HepG2 (cell line): ENCODE data around the gene VPS54. TPM values are rescaled to one million over a fixed set of nuclear protein-coding genes. Genes with fewer than 3 reads are reported as not detected.

Experiments used
- ATAC-seq: fragments of 200-7000 bp; cut with Tn5 transposase; 3 replicates; pipeline ENCODE4 v1.9.1; 2020; ENCODE audit warnings: mild to moderate bottlenecking, moderate library complexity
- BruUV-seq: library from RNA; stranded (reverse); fragments of 400-500 nt; replicated peaks from 2 replicates; lab custom pipeline; 2021; lab: Mats Ljungman, UMichigan
- CTCF ChIA-PET: fragments of 300-600 bp; formaldehyde crosslinking; extraction: SDS; loops from one replicate; lab custom pipeline; 2021; ENCODE audit warnings: low total read pairs, inconsistent platforms, low intra/inter-chr PET ratio; lab: Yijun Ruan, JAX
- POLR2A ChIA-PET: fragments of 350-600 bp; sonication (Branson Sonifier 250); formaldehyde crosslinking; loops from one replicate; lab custom pipeline; 2020; ENCODE audit warnings: antibody characterized with exemption, inconsistent platforms; lab: Yijun Ruan, JAX
- DNase-seq: peaks from one replicate; pipeline ENCODE4 v3.0.0-alpha.2; 2015; ENCODE audit warnings: low spot score
- FAIRE-seq: peaks from 3 replicates; lab custom pipeline; 2011; peaks lifted over from hg19 to GRCh38; lab: Jason Lieb, UNC
- H2AFZ ChIP-seq: one replicate; pipeline ENCODE4 v1.6.1; 2011; ENCODE audit warnings: low read length, inconsistent platforms
- H3K27ac ChIP-seq: fragments of 300-600 bp; 3 replicates; pipeline ENCODE4 v1.8.0; 2011; ENCODE audit warnings: mixed run types, mild to moderate bottlenecking, mixed read lengths, low read length, inconsistent platforms; ENCODE audit not compliant: insufficient read depth; ENCODE audit errors: extremely low read length
- H3K27me3 ChIP-seq, 2 experiments: fragments of 200-600 bp in 1 of 2; 2 replicates in 1 of 2; 3 replicates in 1 of 2; pipeline versions ENCODE4 v1.6.0 to v1.8.0; 2011; ENCODE audit warnings: low read length in 2 of 2, mild to moderate bottlenecking in 2 of 2, moderate library complexity in 2 of 2, inconsistent platforms in 1 of 2; ENCODE audit not compliant: insufficient read depth in 2 of 2, control insufficient read depth in 1 of 2
- H3K36me3 ChIP-seq, 2 experiments: fragments of 200-600 bp in 1 of 2; replicated peaks in 1 of 2; 2 replicates in 1 of 2; 3 replicates in 1 of 2; pipeline versions ENCODE4 v1.5.1 to v1.8.0; 2011; ENCODE audit warnings: low read length in 2 of 2, inconsistent platforms in 1 of 2; ENCODE audit not compliant: insufficient read depth in 2 of 2, control insufficient read depth in 1 of 2
- H3K4me1 ChIP-seq: 2 replicates; pipeline ENCODE4 v1.5.1; 2012; ENCODE audit warnings: low read length, inconsistent platforms; ENCODE audit not compliant: insufficient read depth
- H3K4me2 ChIP-seq: 2 replicates; pipeline ENCODE4 v1.6.0; 2011; ENCODE audit warnings: low read depth, low read length, inconsistent platforms
- H3K4me3 ChIP-seq, 3 experiments: fragments of 200-600 bp in 1 of 3; sonication (generic), shearing (Covaris generic) in 1 of 3; replicated peaks in 1 of 3; 2 replicates each; pipeline ENCODE4 v1.5.1; 2011 to 2016; ENCODE audit warnings: low read length in 3 of 3, inconsistent platforms in 2 of 3, low read depth in 2 of 3, mild to moderate bottlenecking in 2 of 3, control low read depth in 1 of 3, mixed read lengths in 1 of 3; ENCODE audit not compliant: insufficient read depth in 1 of 3
- H3K79me2 ChIP-seq: one replicate; pipeline ENCODE4 v1.6.1; 2011; ENCODE audit warnings: low read length, inconsistent platforms; ENCODE audit not compliant: insufficient read depth
- H3K9ac ChIP-seq: 2 replicates; pipeline ENCODE4 v1.6.0; 2011; ENCODE audit warnings: mild to moderate bottlenecking, low read depth, low read length, inconsistent platforms; ENCODE audit not compliant: insufficient read depth
- H3K9me3 ChIP-seq: 2 replicates; pipeline ENCODE4 v1.5.1; 2012; ENCODE audit warnings: mild to moderate bottlenecking, low read length
- H4K20me1 ChIP-seq: 2 replicates; pipeline ENCODE4 v1.6.0; 2011; ENCODE audit warnings: inconsistent platforms, mild to moderate bottlenecking, low read length, moderate library complexity; ENCODE audit not compliant: insufficient read depth
- BRD4 ChIP-seq: sonication (generic); formaldehyde crosslinking; IDR thresholded peaks from 2 replicates; pipeline ENCODE4 v1.4.0; 2020; ENCODE audit warnings: missing genetic modification reagents
- CC2D1A ChIP-seq: sonication (generic); formaldehyde crosslinking; IDR thresholded peaks from 2 replicates; pipeline ENCODE4 v1.8.1; 2023; ENCODE audit warnings: mild to moderate bottlenecking, missing genetic modification reagents
- CREB3 ChIP-seq: sonication (generic); formaldehyde crosslinking; IDR thresholded peaks from 2 replicates; pipeline ENCODE4 v1.5.0; 2020; ENCODE audit warnings: missing genetic modification reagents
- DMTF1 ChIP-seq: sonication (generic); formaldehyde crosslinking; IDR thresholded peaks from 2 replicates; pipeline ENCODE4 v1.4.0; 2020; ENCODE audit warnings: mild to moderate bottlenecking, missing genetic modification reagents
- FOXA3 ChIP-seq: IDR thresholded peaks from 2 replicates; pipeline ENCODE4 v1.6.1; 2016; ENCODE audit warnings: missing genetic modification reagents, missing compliant biosample characterization
- FOXK1 ChIP-seq: sonication (generic); formaldehyde crosslinking; IDR thresholded peaks from 2 replicates; pipeline ENCODE4 v1.4.0; 2020; ENCODE audit warnings: low read depth, missing genetic modification reagents, borderline replicate concordance
- KLF6 ChIP-seq: IDR thresholded peaks from 2 replicates; pipeline ENCODE4 v1.8.0; 2016; ENCODE audit warnings: missing biosample characterization, missing genetic modification reagents
- MXD1 ChIP-seq: sonication (generic); formaldehyde crosslinking; IDR thresholded peaks from 2 replicates; pipeline ENCODE4 v1.4.0; 2020; ENCODE audit warnings: mild to moderate bottlenecking, missing genetic modification reagents
- MXI1 ChIP-seq: IDR thresholded peaks from 3 replicates; pipeline ENCODE4 v1.6.1; 2012; ENCODE audit warnings: low read depth, low read length, inconsistent platforms, borderline replicate concordance
- MZF1 ChIP-seq: sonication (generic); formaldehyde crosslinking; IDR thresholded peaks from 2 replicates; pipeline ENCODE4 v1.8.1; 2023; ENCODE audit warnings: mild to moderate bottlenecking, missing genetic modification reagents, borderline replicate concordance
- NPAS2 ChIP-seq: sonication (generic); formaldehyde crosslinking; IDR thresholded peaks from 2 replicates; pipeline ENCODE4 v1.8.0; 2022; ENCODE audit warnings: mild to moderate bottlenecking, missing genetic modification reagents, borderline replicate concordance
- NRL ChIP-seq: sonication (generic); formaldehyde crosslinking; IDR thresholded peaks from 2 replicates; pipeline ENCODE4 v1.5.0; 2020; ENCODE audit warnings: missing genetic modification reagents, mild to moderate bottlenecking, moderate library complexity, borderline replicate concordance
- RFX3 ChIP-seq: IDR thresholded peaks from 2 replicates; pipeline ENCODE4 v1.6.1; 2016; ENCODE audit warnings: missing biosample characterization, missing genetic modification reagents
- TEF ChIP-seq: sonication (generic); formaldehyde crosslinking; IDR thresholded peaks from 2 replicates; pipeline ENCODE4 v1.5.0; 2020; ENCODE audit warnings: missing genetic modification reagents
- ZBTB3 ChIP-seq: sonication (generic); formaldehyde crosslinking; IDR thresholded peaks from 2 replicates; pipeline ENCODE4 v1.4.0; 2020; ENCODE audit warnings: low read depth, mild to moderate bottlenecking, moderate library complexity, missing genetic modification reagents, borderline replicate concordance
- ZNF501 ChIP-seq: sonication (generic); formaldehyde crosslinking; IDR thresholded peaks from 2 replicates; pipeline ENCODE4 v1.5.1; 2020; ENCODE audit warnings: mild to moderate bottlenecking, moderate library complexity, missing genetic modification reagents
- WGBS: methylation state at CpG from one replicate; pipeline ENCODE4 v1.1.6; 2017; ENCODE audit warnings: low lambda C conversion rate; 5-methylcytosine and 5-hydroxymethylcytosine counted together
- in situ Hi-C: cut with HindIII; loops from 2 replicates; pipeline ENCODE4 v1.10.0; 2017; ENCODE audit warnings: low pct_unique_long_range_greater_than_20kb; ENCODE audit not compliant: extremely low pct_ligation_motif_present
- intact Hi-C: fragments of 100-400 bp; cut with micrococcal nuclease; formaldehyde crosslinking; loops from one replicate; pipeline ENCODE4 v1.10.0; 2022; ENCODE audit not compliant: unreplicated experiment
- polyA plus RNA-seq, 8 experiments: library from polyadenylated mRNA; depleted of rRNA in 3 of 8; stranded (reverse) in 7 of 8; unstranded in 1 of 8; fragments of >200 nt; fragmentation: Illumina TruSeq in 4 of 8; extraction: Trizol in 4 of 8; gene quantifications; 2 replicates each; pipeline versions ENCODE4 v1.2.1 to v1.2.3, GENCODE V29; 2011 to 2016; ENCODE audit warnings: low read depth in 4 of 8, missing spikeins in 1 of 8, mixed read lengths in 1 of 8; ENCODE audit not compliant: insufficient read depth in 1 of 8
- total RNA-seq, 5 experiments: library from RNA; depleted of rRNA; stranded (reverse); fragments of >200 nt; fragmentation: Illumina TruSeq; extraction: Trizol; gene quantifications; 2 replicates each; pipeline ENCODE4 v1.2.3, GENCODE V29; 2016; ENCODE audit warnings: low read depth in 1 of 5

VPS54 gene
- total and polyA plus RNA-seq, 2 of the 13 experiments (the other 11 are each of a cell fraction or from before 2014, with no cell fraction given), result 64.7 to 77.5 TPM

GRCh38 chr2:64017811-64018700, 1.2 kb downstream of the VPS54 start:
- intact Hi-C loops, result no loop called here
- peaks cover 75% of the 10 kb centered on the region for H3K4me1 ChIP-seq
- TF ChIP-seq RFX3 (CRISPR knock-in tag), result no peak
- TF ChIP-seq FOXA3 (CRISPR knock-in tag), result 0 out of 2 replicates have a peak, but pooled peaks have one; percentile 5
- TF ChIP-seq MXD1 (CRISPR knock-in tag), result no peak
- no peak for TF ChIP-seq NPAS2 (CRISPR knock-in tag)
- peak; percentile 32; the same call in 1 of the 2 replicates for TF ChIP-seq KLF6 (CRISPR knock-in tag)
- no peak for TF ChIP-seq NRL (CRISPR knock-in tag)
- no peak for TF ChIP-seq ZNF501
- TF ChIP-seq BRD4 (CRISPR knock-in tag), result 0 out of 2 replicates have a peak, but pooled peaks have one; percentile 10
- 0 out of 2 replicates have a peak, but pooled peaks have one; percentile 45 for TF ChIP-seq CC2D1A (CRISPR knock-in tag)
- 0 out of 2 replicates have a peak, but pooled peaks have one; percentile 42 for TF ChIP-seq TEF (CRISPR knock-in tag)
- no peak for TF ChIP-seq ZBTB3 (CRISPR knock-in tag)
- no peak for TF ChIP-seq MXI1
- TF ChIP-seq FOXK1 (CRISPR knock-in tag), result no peak
- no peak for TF ChIP-seq DMTF1 (CRISPR knock-in tag)
- no peak for TF ChIP-seq MZF1 (CRISPR knock-in tag)
- peak; percentile 31; the same call in 1 of the 2 replicates for TF ChIP-seq CREB3 (CRISPR knock-in tag)

More at GRCh38 chr2:64017811-64018700, 1.2 kb downstream of the VPS54 start:
- no TSS peak for BruUV-seq
- CTCF ChIA-PET, result no interaction called here
- DNase-seq (no peak), ATAC-seq (peak; percentile 11; the same call in 1 of the 3 replicates), FAIRE-seq (no peak)
- peaks cover 0 to 6% of the 10 kb centered on the region in 2 experiments; a peak in 2 of 5 replicates for H3K36me3 ChIP-seq
- peak overlapping the region; percentile 97 for H3K4me2 ChIP-seq
- POLR2A ChIA-PET, result interaction anchor here (0.7 to 1.6 kb wide), 14 partner anchors 9 to 116 kb away, joined by 3 to 11 read pairs (median 4); no protein-coding TSS in a partner anchor
- H4K20me1 ChIP-seq, result peaks cover 28% of the 10 kb centered on the region
- H3K27ac ChIP-seq, result peak overlapping the region; percentile 97
- H3K9ac ChIP-seq, result peak overlapping the region; percentile 95
- H3K4me3 ChIP-seq, result peak overlapping the region; percentile 87 to 99 (median 87)
- 1% methylated on average over 22 of the region's 22 CpGs for WGBS
- H3K79me2 ChIP-seq, result peaks cover 73% of the 10 kb centered on the region
- in situ Hi-C loops, result no loop called here
- H3K9me3 ChIP-seq, result no peaks in the 10 kb centered on the region
- no peaks in the 10 kb centered on the region; a peak in 1 of 5 replicates for H3K27me3 ChIP-seq
- H2AFZ ChIP-seq, result no peak overlapping the region
